HEK293T (cell line): ENCODE results near the gene ATP2B2.
A peak's percentile ranks its signal among the peaks of the same experiment; 100 is the strongest.

Source experiments
- CTCF ChIA-PET: fragments of 350-600 bp; formaldehyde crosslinking; extraction: SDS; loops from one replicate; lab custom pipeline; 2021; ENCODE audit warnings: antibody characterized with exemption, inconsistent platforms; lab: Yijun Ruan, JAX
- POLR2A ChIA-PET: fragments of 350-600 bp; formaldehyde crosslinking; extraction: SDS; loops from one replicate; lab custom pipeline; 2020; ENCODE audit warnings: antibody characterized with exemption, inconsistent platforms; lab: Yijun Ruan, JAX
- DNase-seq: peaks from one replicate; pipeline ENCODE4 v3.0.0; 2012; ENCODE audit warnings: mixed read lengths; ENCODE audit errors: extremely low spot score
- ARNT ChIP-seq: fragments of 450-650 bp; IDR thresholded peaks from 2 replicates; pipeline ENCODE4 v1.6.1; 2017; ENCODE audit warnings: mild to moderate bottlenecking
- BHLHE40 ChIP-seq: fragments of 450-650 bp; IDR thresholded peaks from 2 replicates; pipeline ENCODE4 v1.6.1; 2016; ENCODE audit warnings: mild to moderate bottlenecking, moderate library complexity, borderline replicate concordance
- CTBP1 ChIP-seq: fragments of 450-650 bp; IDR thresholded peaks from 2 replicates; pipeline ENCODE4 v1.6.1; 2016; ENCODE audit warnings: borderline replicate concordance
- ELF4 ChIP-seq: fragments of 450-650 bp; IDR thresholded peaks from 2 replicates; pipeline ENCODE4 v1.6.1; 2017; ENCODE audit warnings: antibody characterized with exemption
- FOXA1 ChIP-seq: fragments of 450-650 bp; IDR thresholded peaks from 2 replicates; pipeline ENCODE4 v1.6.1; 2016; ENCODE audit warnings: mild to moderate bottlenecking
- FOXK2 ChIP-seq: fragments of 450-650 bp; IDR thresholded peaks from 2 replicates; pipeline ENCODE4 v1.6.1; 2016; ENCODE audit warnings: mild to moderate bottlenecking
- FOXM1 ChIP-seq: fragments of 450-650 bp; IDR thresholded peaks from 2 replicates; pipeline ENCODE4 v1.6.1; 2017; ENCODE audit warnings: mild to moderate bottlenecking, borderline replicate concordance
- HDGF ChIP-seq: fragments of 450-650 bp; IDR thresholded peaks from 2 replicates; pipeline ENCODE4 v1.6.1; 2017; ENCODE audit warnings: antibody characterized with exemption, borderline replicate concordance
- LEF1 ChIP-seq: fragments of 450-650 bp; IDR thresholded peaks from 2 replicates; pipeline ENCODE4 v1.6.1; 2017; ENCODE audit warnings: mild to moderate bottlenecking, borderline replicate concordance
- NFRKB ChIP-seq: fragments of 450-650 bp; IDR thresholded peaks from 2 replicates; pipeline ENCODE4 v1.6.1; 2016; ENCODE audit warnings: mild to moderate bottlenecking, moderate library complexity
- PKNOX1 ChIP-seq: fragments of 450-650 bp; IDR thresholded peaks from 2 replicates; pipeline ENCODE4 v1.6.1; 2016
- SP1 ChIP-seq: fragments of 450-650 bp; IDR thresholded peaks from 2 replicates; pipeline ENCODE4 v1.6.1; 2017
- SUZ12 ChIP-seq: fragments of 450-650 bp; IDR thresholded peaks from 2 replicates; pipeline ENCODE4 v1.6.1; 2016; ENCODE audit warnings: mild to moderate bottlenecking
- ZNF384 ChIP-seq: fragments of 450-650 bp; IDR thresholded peaks from 2 replicates; pipeline ENCODE4 v1.6.1; 2016

The ATP2B2 gene

GRCh38 chr3:10472877-10473440 is 32.4 kb downstream of the ATP2B2 start:
- ChIA-PET CTCF (no interaction called here), POLR2A (no interaction called here)
- DNase-seq: no peak
- TF ChIP-seq FOXK2 (no peak), SUZ12 (no peak), ZNF384 (no peak), CTBP1 (no peak), PKNOX1 (no peak), NFRKB (no peak)

GRCh38 chr3:10471054-10471688 is 34.2 kb downstream of the ATP2B2 start:
- peak; percentile 71; the same call in 1 of the 2 replicates for TF ChIP-seq PKNOX1
- TF ChIP-seq ELF4: no peak
- ChIA-PET CTCF (no interaction called here), POLR2A (no interaction called here)
- DNase-seq: no peak

GRCh38 chr3:10470120-10471053 is 35.0 kb downstream of the ATP2B2 start:
- POLR2A ChIA-PET: no interaction called here

DNA sequence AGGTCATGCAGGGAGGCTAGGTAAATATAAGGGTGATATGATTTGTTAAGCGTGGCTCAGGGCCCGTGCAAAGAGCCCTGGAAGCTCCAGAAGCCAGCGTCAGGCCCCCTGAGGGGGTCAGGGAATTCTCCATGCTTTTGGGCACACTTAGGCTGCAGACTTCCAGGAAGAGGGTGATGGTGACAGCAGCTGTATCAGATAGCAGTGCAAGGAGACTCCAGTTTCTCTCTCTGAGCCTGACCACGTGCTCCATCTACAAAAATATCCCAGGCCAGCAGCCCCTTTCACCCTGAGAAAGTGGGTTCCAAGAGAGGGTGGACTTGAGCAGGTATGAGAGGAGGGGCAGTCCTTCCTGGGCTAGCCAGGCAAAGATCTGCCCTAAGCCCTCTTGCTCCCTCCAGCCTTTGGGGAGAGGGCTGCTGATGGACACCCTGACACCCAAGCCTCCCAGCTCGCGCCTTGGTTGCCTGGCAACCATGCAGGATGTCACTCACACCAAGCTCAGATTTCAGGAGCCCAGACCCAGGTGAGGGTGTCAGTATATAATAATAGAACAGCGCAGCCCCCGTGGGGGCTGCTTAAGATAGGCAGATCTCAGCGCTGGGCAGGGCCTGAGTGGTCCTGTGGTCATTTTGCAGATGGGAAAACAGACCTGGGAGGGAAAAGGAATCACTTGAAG is 35.8 kb downstream of the ATP2B2 start:
- no peak for DNase-seq
- ChIA-PET POLR2A (interaction anchor here (0.8 kb wide), 1 partner anchor 10 kb away, joined by 3 read pairs; no protein-coding TSS in a partner anchor), CTCF (no interaction called here)
- TF ChIP-seq PKNOX1: peak; percentile 34; the same call in 1 of the 2 replicates
- TF ChIP-seq ZNF384: no peak

More at GRCh38 chr3:10470120-10471053, 35.0 kb downstream of the ATP2B2 start:
- no peak for DNase-seq
- CTCF ChIA-PET: no interaction called here
- no peak for TF ChIP-seq ARNT
- TF ChIP-seq FOXM1: no peak
- TF ChIP-seq ZNF384: no peak

DNA sequence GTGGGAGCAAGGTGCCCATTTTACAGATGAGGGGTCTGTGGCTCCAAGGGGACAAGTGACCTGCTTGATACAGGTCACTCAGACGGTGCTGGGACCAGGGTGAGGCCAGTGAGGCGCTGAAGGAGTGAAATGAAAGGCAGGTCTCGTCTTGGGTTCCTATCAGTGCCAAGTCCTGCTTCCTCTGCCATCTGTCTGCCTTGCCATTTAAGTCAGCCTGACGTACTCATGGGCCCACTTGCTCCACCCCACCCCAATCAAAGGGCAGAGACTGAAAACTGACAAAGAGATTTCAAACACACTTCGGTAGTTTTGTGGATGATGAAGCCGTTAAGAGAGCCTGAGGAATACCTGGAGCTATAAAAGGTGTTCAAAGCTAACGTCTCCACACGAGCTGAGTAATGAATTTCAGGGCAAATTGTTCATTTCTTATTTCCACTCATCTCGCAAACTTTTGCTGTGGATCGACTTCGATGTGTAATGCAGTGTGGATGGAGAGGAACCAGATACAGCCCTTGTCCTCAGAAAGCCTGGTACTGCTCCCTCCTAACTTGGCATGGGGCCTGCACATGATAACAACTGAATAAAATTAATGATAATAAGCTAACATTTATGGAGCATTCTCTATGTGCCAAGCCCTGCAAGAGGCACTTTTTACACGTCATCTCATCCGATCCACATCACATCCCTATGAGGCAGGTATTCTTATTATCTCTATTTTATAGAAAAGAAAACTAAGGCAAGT is 36.6 kb downstream of the ATP2B2 start:
- ChIA-PET CTCF (no interaction called here), POLR2A (interaction anchor here (0.8 kb wide), 1 partner anchor 9 kb away, joined by 3 read pairs; no protein-coding TSS in a partner anchor)
- TF ChIP-seq ELF4 (no peak), SP1 (no peak), FOXA1 (no peak), BHLHE40 (no peak), ARNT (no peak), LEF1 (no peak), FOXM1 (no peak), CTBP1 (no peak), NFRKB (no peak), HDGF (no peak), PKNOX1 (no peak), ZNF384 (no peak), FOXK2 (no peak)

More for the DNA sequence above, 36.6 kb downstream of the ATP2B2 start:
- no peak for DNase-seq
